Dermis microvascular lymphatic vessel endothelial cell (primary cell): ENCODE data around the gene KIAA1328. TPM values are rescaled to one million over a fixed set of nuclear protein-coding genes. Genes with fewer than 3 reads are reported as not detected.
A peak's percentile ranks its signal among the peaks of the same experiment; 100 is the strongest.
"Not testable (repeated sequence)": the region's sequence is repeated elsewhere in the genome, so short reads cannot be mapped to it uniquely, and the experiment has no call there.

Experiments used
- DNase-seq, 2 donors: peaks; one replicate each; pipeline versions ENCODE4 v3.0.0 to v3.0.0-alpha.2; 2010; ENCODE audit warnings: low read depth in 2 of 2
- total RNA-seq: library from RNA; depleted of rRNA; stranded (reverse); fragments of >200 nt; gene quantifications from 2 replicates; pipeline ENCODE4 v1.2.1, GENCODE V29; 2014

Gene KIAA1328
- total RNA-seq, 1 donor from 2014 or later = 3.0 TPM

DNA sequence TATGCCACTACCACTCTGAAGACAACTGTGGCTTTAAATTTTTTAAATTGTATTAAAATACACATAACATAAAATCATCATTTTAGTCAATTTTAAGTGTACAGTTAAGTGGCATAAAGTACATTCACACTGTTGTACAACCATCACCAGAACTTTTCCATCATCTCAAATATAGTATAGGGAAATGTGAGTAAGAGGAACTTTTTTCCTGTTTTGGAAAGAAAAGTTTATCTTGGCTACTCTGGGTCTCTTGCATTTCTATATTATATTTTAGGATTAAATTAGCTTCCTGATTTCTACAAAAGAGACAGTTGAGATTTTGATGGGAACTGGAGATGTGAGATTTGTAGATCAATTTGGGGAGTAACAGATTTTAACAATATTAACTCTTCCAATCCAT is 3.4 kb upstream of the KIAA1328 start:
- peak; percentile 34 to 62 for DNase-seq

DNA sequence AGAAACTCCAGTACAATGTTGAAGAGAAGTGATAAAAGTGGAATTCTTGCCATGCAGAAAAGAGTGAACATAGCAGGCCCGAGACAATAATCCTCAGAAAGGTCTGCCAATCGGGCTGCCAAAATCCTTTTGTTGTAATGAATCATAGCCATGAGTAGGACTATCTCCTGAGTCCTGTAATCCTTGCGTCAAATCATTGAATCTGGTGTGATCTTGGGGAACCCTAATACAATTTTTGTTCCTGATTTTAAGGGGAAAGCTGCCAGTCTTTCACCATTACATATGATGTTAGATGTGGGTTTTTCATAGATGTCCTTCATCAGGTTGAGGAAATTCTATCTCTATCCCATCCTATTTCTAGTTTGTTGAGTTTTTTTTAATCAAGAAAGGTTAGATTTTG is 2.4 kb upstream of the KIAA1328 start:
- DNase-seq = peak in 1 of 2 donors; percentile 20

DNA sequence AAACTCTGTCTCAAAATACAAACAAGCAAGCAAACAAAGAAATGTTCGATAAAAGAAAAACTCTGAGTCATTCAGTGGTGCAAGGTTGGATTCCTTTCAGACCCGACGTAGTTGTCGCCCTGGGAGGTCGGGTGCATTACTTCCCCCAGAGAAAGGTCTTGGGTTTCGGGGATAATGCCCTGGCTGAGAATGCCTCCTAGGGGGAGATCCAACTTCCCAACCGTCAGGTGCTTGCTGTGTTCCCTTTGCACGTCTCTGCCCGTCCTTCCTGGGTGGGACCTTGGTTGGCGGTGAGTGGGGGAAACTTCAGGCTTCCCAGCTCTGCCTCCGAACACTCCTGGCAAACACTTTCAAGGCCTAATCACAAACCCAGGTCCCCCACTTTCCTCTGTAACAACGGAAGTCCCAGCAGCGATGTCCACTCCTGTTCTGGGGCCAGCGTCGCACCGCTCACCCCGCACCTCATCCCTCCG is 734 bp upstream of the KIAA1328 start:
- DNase-seq = peak in 1 of 2 donors; percentile 56

DNA sequence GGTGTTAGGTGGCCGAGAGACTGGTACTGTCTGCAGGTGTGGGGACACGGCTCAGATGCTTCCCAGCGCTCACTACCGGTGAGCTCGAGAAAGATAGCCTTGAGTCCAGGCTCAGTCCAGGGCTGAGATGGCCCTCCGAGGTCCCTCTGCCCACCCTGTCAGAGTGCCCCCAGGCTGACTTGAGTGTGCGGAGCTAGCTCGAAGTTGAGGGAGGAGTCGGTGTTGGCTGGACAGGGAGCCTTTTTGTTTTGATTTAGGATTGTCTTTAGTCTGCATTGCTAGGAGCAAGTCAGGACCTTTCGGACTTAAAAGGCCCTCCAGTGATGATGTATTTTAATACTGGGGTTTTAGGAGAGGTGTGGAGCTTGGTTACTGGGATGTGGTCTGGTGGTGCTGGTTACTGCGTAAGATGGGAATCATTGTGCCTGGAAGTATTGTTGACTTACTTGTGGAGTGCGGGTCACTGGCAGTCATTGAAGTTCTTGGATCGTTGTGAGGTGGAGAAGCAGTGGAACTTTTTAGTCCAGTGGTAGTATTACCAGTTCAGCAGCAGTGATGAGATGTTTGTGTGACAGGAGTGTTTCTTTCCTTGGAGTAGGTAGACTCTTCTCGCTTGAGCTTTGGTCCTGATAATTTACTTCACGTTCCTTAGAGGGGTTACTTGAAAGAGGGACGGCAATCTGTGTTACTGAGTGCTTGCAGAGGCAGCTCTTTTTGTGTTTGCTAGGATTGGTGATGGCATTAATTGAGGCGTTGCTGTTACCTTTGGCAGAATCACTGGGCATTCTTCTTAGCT is 633 bp downstream of the KIAA1328 start:
- peak in 1 of 2 donors; percentile 29 for DNase-seq

DNA sequence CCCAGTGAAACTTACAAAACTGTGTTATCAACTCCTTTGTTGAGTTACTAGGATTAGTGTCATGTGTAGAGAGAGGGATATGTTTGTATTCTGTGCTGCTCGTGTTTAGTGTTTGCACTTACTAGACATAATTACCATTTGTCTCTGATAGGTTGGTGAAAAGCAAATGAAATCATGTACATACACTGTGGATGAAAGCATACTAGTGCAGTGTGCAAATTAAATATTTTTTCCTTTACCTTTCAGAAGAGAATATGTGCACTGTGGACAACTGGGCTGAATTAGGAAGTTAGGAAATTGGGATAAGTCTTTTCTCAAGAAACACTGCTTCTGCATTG is 1.2 kb downstream of the KIAA1328 start:
- DNase-seq = no peak

DNA sequence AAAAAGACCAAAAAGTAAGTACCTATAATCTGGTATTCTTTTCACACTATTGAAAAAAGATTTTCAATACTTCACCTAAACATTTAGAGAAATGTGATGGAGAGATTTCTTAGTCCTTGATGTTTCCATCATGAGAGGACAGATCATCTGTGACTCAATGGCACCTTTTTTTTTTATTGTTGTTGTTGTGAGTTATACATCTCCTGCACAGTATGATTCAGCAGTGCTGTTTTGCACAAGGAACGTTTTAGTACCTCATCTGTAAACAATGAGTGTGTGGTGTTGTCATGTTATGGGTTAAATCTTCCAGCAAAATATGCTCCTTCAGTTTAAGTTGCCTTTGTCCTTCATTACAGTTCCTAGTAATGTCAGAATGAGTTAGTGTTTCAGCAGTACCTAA is 2.2 kb downstream of the KIAA1328 start:
- peak in 1 of 2 donors; percentile 34 for DNase-seq

DNA sequence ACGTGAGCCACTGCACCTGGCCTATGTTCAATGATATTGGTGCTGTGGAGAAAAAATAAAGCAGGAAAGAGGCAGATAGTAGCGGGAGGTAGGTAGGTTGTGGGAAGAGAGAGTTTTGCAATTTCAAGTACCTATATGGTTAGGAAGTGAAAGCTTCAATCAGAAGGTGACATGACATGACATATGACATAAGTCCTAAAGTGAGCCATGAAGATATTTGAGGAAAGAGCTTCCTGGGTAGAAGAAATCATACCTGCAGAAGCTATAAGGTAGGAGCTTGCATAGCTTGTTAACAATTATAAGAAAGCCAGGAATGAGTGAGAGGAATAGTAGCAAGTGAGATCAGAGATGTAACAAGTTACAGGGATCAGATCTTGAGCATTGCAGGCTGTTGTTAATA is 4.2 kb downstream of the KIAA1328 start:
- no peak for DNase-seq

DNA sequence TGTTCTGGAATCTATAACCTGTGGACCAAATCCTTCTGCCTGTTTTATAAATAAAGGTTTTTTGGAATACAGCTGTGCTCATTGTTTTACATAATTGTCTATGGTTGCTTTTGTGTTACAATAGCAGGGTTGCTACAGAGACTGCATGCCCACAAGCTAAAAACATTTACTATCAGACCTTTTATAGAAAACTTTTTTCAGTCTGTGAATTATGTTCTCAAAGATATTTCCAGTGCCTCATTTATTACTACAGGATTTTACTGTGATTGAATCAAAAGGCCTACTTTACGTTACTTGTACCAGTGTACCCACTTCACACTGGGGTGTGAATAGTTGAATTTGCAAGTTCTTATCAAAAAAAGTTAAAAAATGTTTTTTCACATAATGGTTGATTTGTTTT is 7.0 kb downstream of the KIAA1328 start:
- DNase-seq = no peak

DNA sequence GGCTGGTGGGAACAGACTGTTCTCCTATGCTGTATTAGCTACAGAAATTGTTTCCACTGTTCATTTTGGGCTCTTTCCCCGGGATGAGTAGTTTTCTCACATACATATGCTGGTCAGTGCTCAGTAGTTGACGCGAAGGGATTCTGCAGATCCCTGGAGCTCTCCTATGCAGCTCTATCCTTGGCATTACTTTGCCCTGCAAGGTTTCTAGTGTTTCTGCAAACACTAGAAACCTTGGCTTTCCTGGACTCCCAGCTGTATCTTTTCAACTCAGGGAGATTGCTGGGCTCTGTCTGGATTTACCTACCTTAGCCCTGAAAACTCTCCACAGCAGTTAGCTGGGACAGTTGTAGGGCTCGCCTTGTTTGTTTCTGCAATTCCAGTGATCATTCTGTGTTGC is 10.9 kb downstream of the KIAA1328 start:
- DNase-seq = no peak

DNA sequence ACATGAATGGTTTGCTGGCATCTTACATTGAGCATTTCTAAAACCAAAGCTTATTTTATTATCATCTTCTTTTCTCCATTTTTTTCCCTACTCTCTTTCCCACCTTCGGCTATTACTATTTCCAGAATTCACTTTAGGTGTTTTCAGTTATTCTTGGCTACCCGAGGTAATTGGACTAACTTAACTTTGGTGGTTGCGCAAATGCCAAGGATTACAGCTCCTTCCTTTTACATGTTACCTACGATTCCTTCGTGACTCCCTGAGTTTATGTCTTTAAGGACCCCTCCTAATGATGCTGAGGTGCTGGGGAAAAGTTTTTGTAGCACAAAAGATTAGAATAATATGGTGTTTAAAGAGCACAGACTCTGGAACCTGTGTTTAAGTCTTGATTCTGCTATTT is 14.3 kb downstream of the KIAA1328 start:
- no peak for DNase-seq

DNA sequence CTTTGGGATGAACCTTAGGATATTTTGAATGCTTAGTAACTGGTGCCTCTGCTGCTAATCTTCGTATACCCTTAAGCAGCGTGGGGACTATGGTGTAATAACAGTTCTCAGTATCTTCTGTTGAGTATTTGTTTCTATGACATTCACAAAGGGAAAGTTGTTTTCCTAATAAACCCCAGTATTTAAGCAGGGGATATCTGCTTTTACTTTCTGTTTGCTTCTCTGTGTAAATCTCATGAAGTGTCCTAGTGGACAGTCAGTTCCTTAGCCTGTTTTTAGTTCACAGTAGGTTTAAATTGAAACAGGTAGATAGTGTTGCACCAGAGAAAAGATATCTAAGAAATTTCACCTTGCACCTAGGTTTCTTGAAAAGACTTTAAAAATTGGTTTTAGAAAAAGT is 14.9 kb downstream of the KIAA1328 start:
- DNase-seq = no peak

DNA sequence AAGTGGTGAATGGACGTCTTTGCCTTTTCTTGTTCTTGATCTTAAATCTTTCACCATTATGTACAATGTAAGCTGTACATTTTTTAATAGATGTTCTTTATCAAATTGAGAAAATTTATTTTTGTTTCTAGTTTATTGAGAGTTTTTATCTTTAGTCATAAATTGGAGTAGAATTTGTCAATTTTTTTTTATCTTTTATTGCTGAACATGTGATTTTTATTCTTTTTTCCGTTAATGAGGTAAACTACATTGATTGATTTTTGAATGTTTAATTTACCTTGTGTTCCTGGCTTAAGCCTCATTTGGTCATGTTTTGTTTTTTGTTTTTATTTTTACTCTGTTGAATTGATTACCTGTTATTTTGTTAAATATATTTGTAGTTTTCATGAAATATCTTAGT is 19.7 kb downstream of the KIAA1328 start:
- DNase-seq = no peak

DNA sequence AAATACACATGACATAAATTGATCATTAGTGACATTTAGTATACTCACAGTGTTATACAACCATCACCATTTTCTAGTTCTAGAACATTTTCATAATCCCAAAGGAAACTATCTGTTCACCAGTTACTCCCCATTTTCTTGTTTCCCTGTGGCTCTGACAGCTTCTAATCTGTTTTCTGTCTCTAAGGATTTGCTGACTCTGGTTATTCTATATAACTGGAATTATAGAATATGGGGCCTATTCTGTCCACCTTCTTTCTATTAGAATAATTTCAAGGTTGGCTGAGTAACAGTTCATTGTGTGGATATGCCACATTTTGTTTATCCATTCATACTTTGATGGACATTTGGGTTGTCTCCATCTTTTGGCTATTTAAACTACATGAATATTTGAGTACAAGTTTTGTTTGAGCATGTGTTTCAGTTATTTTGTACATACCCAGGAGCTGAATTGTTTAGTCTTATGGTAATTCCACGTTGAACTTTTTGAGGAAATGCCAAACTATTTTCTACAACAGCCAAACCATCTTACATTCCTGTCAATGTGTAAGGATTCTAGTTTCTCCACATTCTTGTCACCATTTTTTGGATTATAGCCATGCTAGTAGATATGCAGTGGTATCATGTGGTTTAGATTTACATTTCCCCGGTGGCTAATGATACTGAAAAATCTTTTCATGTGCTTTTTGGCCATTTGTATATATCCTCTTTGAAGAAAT is 20.5 kb downstream of the KIAA1328 start:
- DNase-seq = no peak

DNA sequence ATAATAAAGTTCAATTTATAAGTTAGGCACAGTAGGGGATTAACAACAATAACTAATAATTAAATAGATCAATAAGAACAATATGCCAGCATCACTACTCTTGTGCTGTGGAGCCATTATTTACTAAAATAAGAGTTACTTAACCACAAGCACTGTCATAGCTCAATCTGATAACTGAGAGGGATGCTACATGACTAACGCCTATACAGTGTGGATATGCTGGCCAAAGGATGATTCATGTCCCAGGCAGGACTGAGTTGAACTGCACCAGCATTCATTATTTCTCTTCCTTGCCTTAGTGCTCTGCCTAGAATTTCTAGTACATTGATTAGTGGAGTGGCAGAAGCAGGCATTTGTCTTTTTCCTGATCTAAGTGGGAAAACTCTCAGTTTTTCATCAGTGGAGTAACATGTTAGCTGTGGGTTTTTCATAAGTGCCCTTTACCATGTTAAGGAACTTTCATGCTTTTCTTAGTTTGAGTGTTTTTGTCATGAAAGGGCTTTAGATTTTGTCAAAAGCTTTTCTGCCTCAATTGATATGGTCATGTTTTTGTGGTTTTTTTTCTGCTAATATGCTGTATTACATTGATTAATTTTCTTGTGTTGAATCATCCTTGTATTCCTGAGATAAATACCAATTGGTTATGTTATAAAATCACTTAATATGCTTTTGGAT is 21.7 kb downstream of the KIAA1328 start:
- peak in 1 of 2 donors; percentile 78 for DNase-seq

DNA sequence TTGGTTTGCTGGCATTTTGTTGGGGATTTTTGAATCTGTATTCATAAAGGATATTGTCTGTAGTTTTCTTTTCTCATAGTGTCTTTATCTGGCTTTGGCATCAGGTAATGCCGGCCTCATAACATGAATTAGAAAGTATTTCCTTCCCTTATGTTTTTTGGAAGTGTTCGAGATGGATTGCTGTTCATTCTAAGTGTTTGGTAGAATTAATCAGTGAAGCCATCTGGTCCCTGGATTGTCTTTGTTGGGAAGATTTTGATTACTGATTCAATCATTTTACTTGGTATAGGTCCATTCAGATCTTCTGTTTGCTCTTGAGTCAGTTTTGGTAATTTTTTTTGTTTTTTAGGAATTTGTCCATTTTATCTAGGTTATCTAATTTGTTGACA is 22.3 kb downstream of the KIAA1328 start:
- no peak for DNase-seq

DNA sequence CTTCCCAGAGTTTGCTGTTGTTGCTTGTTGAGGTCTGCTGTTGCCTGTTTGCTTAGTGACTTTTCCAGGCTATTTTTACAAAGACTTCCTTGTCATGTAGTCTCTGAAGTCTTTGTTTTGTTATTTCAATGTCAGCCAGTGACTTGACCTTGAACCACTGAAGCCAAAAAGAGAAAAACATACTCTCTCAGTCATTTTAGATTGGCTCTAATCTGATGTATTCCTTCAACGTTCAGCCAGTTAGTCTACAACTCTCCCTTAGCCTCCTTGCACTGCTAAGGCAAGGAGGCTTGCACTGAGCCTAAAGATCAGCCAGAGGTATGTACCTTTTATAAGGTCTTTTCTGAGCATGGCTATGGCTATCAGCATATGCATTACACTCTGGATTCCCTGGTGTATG is 27.9 kb downstream of the KIAA1328 start:
- peak in 1 of 2 donors; percentile 50 for DNase-seq

DNA sequence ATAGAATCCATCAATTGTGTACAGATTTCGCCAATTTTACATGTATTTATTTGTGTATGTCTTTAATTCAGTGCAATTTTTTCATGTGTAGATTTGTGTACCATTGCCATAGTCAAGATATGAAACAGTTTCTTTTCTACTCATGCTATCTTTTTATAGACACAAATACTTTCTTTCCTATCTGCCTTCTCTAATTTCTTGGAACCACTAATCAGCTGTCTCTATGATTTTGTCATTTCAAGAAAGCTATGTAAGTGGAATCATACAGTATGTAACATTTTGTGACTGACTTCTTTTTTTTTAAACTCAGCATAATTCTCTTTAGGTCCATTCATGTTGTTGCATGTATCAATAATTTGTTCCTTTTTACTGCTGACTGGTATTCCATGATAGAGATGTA is 33.3 kb downstream of the KIAA1328 start:
- no peak for DNase-seq

DNA sequence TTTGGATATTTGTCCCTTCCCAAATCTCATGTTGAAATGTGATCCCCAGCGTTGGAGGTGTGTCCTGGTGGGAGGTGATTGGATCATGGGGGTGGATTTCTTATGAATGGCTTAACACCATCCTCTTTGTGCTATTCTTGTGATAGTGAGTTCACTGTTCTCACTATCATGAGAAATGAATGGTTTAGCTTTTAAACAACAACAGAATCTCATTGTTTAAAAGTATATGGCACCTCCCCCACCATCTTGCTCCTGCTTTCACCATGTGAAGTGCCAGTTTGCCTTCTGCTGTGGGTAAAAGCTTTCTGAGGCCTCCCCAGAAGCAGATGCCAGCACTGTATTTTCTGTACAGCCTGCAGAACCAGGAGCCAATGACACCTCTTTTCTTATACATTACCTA is 38.1 kb downstream of the KIAA1328 start:
- DNase-seq = no peak

DNA sequence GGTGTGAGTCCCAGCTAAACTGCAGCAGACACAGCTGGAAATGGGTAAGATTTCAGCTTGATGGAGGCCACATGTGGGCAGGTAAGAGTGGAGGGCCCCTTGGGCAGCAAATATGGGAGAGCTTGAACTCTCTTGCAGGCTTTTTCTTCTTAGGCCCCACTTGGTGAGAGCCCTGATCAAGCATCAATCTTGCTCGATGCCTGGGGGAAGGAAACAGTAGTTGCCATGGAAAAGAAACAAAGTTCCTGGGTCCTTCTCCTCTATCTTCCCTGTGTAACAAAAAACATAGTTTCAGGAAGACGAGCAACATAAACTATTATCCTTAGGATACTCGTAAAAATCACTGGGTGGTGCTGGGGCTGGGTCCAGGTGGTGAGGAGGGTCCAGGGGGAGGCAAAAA is 42.9 kb downstream of the KIAA1328 start:
- no peak for DNase-seq

DNA sequence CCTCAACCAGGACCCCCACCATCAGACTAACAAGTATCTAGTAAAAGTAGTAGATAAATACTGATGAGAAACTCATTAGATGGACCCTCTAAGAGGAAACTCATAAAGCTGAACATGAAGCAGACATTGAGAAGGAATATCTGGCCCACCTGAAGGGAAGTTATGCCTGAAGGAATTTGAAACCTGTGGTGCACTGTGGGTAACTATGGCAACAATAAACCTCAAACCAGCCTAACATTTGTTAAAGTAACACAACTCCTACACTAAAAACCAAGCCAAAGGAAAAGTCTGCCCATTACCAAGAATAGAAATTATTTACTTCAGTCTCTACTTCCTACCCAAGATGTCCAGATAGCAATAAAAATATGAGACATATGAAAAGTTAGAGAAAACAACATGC is 43.4 kb downstream of the KIAA1328 start:
- DNase-seq = no peak

DNA sequence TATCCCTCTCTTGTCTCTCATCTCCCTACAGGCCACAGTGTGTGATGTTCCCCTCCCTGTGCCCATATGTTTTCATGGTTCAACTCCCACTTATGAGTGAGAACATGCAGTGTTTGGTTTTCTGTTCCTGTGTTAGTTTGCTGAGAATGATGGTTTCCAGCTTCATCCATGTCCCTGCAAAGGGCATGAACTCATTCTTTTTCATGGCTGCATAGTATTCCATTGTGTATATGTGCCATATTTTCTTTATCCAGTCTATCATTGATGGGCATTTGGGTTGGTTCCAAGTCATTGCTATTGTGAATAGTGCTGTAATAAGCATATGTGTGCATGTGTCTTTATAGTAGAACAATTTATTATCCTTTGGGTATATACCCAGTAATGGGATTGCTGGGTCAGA is 44.9 kb downstream of the KIAA1328 start:
- not testable (repeated sequence) for DNase-seq

DNA sequence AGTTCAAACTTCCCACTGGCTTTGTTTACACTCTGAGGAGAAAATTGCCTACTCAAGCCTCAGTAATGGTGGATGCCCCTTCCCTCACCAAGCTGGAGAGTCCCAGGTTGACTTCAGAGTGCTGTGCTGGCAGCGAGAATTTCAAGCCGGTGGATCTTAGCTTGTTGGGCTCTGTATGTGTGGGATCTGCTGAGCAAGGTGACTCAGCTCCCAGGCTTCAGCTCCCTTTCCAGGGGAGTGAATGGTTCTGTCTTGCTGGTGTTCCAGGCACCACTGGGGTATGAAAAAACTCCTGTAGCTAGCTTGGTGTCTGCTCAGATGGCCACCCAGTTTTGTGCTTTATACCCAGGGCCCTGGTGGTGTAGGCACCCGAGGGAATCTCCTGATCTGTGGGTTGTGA is 50.9 kb downstream of the KIAA1328 start:
- not testable (repeated sequence) for DNase-seq

DNA sequence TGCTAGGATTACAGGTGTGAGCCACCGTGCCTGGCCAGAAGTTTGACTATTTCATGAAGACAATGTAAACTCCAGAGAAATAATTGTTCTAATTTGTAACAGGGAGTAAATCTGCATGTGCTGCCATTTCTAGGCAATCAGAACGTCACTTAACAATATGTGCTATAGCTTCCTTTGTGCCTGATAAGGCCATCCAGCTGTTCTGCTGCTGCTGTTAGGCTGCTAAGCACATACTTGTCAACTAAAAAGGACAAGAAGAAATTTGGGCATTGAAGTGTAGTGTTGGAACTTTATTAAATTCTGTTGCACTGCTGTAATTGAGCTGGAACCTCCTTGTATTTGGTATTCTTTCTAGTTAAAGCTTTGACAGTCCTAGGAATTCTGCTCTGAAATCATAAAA is 57.1 kb downstream of the KIAA1328 start:
- DNase-seq = no peak
